Ovary (tissue), 9 donors: ENCODE results near the gene AKAP6. TPM values are rescaled to one million over a fixed set of nuclear protein-coding genes. Genes with fewer than 3 reads are reported as not detected.

Source experiments
- DNase-seq, 5 donors: peaks; one replicate each; pipeline ENCODE4 v3.0.0-alpha.2; 2019 to 2020
- H3K27ac ChIP-seq, 2 donors: fragments of 200-600 bp; one replicate each; pipeline versions ENCODE4 v1.5.1 to v1.8.0; 2019 to 2022
- H3K27me3 ChIP-seq: fragments of 200-600 bp; one replicate; pipeline ENCODE4 v1.8.0; 2022
- H3K36me3 ChIP-seq: fragments of 200-600 bp; sonication (generic); one replicate; pipeline ENCODE4 v1.5.1; 2019
- H3K4me1 ChIP-seq: one replicate; pipeline ENCODE4 v1.8.1; 2013; ENCODE audit warnings: mild to moderate bottlenecking, moderate library complexity; ENCODE audit not compliant: insufficient read depth
- H3K4me3 ChIP-seq: fragments of 200-600 bp; sonication (generic); one replicate; pipeline ENCODE4 v1.5.1; 2017
- H3K9me3 ChIP-seq, 2 donors: fragments of 200-600 bp in 1 of 2; sonication (generic) in 1 of 2; one replicate each; pipeline versions ENCODE4 v1.5.1 to v1.8.1; 2013 to 2019; ENCODE audit warnings: mild to moderate bottlenecking in 1 of 2, moderate library complexity in 1 of 2
- EP300 ChIP-seq: sonication (generic); formaldehyde crosslinking; IDR thresholded peaks from one replicate; pipeline ENCODE4 v1.6.1; 2017; ENCODE audit warnings: antibody characterized with exemption
- POLR2A ChIP-seq: fragments of 450-650 bp; IDR thresholded peaks from one replicate; pipeline ENCODE4 v1.6.1; 2017; ENCODE audit warnings: antibody characterized with exemption, mild to moderate bottlenecking, moderate library complexity
- WGBS, 3 donors: extraction: QIAGEN DNeasy Blood & Tissue Kit in 1 of 3; methylation state at CpG; one replicate each; pipeline versions ENCODE4 v1.1.5 to v1.1.7; 2013 to 2017; 5-methylcytosine and 5-hydroxymethylcytosine counted together
- intact Hi-C, 4 donors: fragments of 100-400 bp; cut with DNase I; formaldehyde crosslinking; loops; one replicate each; pipeline versions ENCODE4 v1.11.0 to v1.15.1; 2022 to 2023
- polyA plus RNA-seq, 2 donors: library from polyadenylated mRNA; stranded (reverse); fragments of 200-250 nt in 1 of 2; fragments of 350-450 nt in 1 of 2; fragmentation: Illumina TruSeq in 1 of 2; extraction: RNeasy Lipid Tissue Mini Kit (QIAGEN cat#74804) in 1 of 2; gene quantifications; one replicate each; pipeline ENCODE4 v1.2.3, GENCODE V29; 2013 to 2014
- total RNA-seq, 7 donors: library from RNA; depleted of rRNA in 2 of 7; stranded (reverse); fragments of >200 nt in 2 of 7; fragmentation: NEBNext Ultra II Directional in 3 of 7; extraction: Animal tissue kit (Norgen Biotek cat#: 25700) in 3 of 7; gene quantifications; one replicate each; pipeline versions ENCODE4 v1.1.0 to v1.2.4, GENCODE V29; 2016 to 2023
- TF ChIP-seq, protein P1 (sequence below), 3 donors: fragments of 450-650 bp in 2 of 3; fragments of 200-600 bp in 1 of 3; IDR thresholded peaks; one replicate each; pipeline versions ENCODE4 v1.5.1 to v1.8.0; 2016 to 2022; ENCODE audit warnings: antibody characterized with exemption in 3 of 3, mild to moderate bottlenecking in 1 of 3
- donor health status: DM: no; HTN: no; CAD: no; lungs with moderate emphysema.
- donor health status: DM: no; HTN: no; CAD: no.
- donor health status: Bipolar disorder and iron deficiency.
- donor health status: DM: yes; HTN: yes; CAD: no.
- donor health status: DM: no; HTN: no; CAD: no.
- donor health status: DM: yes; HTN: yes; CAD: no.

Gene AKAP6
- total and polyA plus RNA-seq, 9 donors = 2.3 to 13.1 (median 6.9) TPM

DNA sequence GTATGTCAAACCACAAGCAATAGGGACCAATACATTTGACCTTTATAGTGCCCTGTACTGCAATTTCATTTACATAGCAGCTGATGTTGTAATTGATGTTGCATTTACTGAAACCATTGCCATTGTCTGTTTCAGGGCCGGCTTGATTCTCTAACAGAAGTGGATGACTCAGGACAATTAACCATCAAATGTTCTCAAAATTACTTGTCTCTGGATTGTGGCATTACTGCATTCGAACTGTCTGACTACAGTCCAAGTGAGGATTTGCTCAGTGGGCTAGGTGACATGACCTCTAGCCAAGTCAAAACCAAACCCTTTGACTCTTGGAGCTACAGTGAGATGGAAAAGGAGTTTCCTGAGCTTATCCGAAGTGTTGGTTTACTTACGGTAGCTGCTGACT is 216.0 kb downstream of the AKAP6 start:
- H3K4me3 ChIP-seq = no peak overlapping the region
- intact Hi-C loops = no loop called here
- H3K27ac ChIP-seq = no peak overlapping the region
- no peaks in the 10 kb centered on the region for H3K9me3 ChIP-seq
- WGBS, 3 donors = 94 to 95% (median 94%) methylated on average over 4 of the region's 4 CpGs
- TF ChIP-seq, protein P1, sequence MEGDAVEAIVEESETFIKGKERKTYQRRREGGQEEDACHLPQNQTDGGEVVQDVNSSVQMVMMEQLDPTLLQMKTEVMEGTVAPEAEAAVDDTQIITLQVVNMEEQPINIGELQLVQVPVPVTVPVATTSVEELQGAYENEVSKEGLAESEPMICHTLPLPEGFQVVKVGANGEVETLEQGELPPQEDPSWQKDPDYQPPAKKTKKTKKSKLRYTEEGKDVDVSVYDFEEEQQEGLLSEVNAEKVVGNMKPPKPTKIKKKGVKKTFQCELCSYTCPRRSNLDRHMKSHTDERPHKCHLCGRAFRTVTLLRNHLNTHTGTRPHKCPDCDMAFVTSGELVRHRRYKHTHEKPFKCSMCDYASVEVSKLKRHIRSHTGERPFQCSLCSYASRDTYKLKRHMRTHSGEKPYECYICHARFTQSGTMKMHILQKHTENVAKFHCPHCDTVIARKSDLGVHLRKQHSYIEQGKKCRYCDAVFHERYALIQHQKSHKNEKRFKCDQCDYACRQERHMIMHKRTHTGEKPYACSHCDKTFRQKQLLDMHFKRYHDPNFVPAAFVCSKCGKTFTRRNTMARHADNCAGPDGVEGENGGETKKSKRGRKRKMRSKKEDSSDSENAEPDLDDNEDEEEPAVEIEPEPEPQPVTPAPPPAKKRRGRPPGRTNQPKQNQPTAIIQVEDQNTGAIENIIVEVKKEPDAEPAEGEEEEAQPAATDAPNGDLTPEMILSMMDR (IDR thresholded peaks at IDR 0.05) = no peak
- TF ChIP-seq EP300 (no peak), POLR2A (no peak)
- peaks cover 5% of the 10 kb centered on the region for H3K4me1 ChIP-seq
- no peaks in the 10 kb centered on the region for H3K36me3 ChIP-seq
- no peak for DNase-seq
- no peaks in the 10 kb centered on the region for H3K27me3 ChIP-seq

DNA sequence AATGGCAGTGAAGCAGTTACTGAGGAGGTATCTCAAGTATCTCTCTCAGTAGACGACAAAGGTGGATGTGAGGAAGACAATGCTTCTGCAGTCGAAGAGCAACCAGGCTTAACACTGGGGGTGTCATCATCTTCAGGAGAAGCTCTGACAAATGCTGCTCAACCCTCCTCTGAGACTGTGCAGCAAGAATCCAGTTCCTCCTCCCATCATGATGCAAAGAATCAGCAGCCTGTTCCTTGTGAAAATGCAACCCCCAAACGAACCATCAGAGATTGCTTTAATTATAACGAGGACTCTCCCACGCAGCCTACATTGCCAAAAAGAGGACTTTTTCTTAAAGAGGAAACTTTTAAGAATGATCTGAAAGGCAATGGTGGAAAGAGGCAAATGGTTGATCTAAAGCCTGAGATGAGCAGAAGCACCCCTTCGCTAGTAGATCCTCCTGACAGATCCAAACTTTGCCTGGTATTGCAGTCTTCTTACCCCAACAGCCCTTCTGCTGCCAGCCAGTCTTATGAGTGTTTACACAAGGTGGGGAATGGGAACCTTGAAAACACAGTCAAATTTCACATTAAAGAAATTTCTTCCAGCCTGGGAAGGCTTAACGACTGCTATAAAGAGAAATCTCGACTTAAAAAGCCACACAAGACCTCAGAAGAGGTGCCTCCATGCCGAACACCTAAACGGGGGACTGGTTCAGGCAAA is 216.6 kb downstream of the AKAP6 start:
- Histone ChIP-seq H3K36me3 (no peaks in the 10 kb centered on the region), H3K9me3 (no peaks in the 10 kb centered on the region), H3K4me1 (peaks cover 5% of the 10 kb centered on the region), H3K27me3 (no peaks in the 10 kb centered on the region), H3K27ac (no peak overlapping the region), H3K4me3 (no peak overlapping the region)
- 44 to 60% (median 56%) methylated on average over 10 of the region's 10 CpGs for WGBS, 3 donors
- no peak for DNase-seq
- TF ChIP-seq POLR2A (no peak), EP300 (no peak)
- TF ChIP-seq, protein P1 (IDR thresholded peaks at IDR 0.05) = no peak
- intact Hi-C loops = no loop called here

DNA sequence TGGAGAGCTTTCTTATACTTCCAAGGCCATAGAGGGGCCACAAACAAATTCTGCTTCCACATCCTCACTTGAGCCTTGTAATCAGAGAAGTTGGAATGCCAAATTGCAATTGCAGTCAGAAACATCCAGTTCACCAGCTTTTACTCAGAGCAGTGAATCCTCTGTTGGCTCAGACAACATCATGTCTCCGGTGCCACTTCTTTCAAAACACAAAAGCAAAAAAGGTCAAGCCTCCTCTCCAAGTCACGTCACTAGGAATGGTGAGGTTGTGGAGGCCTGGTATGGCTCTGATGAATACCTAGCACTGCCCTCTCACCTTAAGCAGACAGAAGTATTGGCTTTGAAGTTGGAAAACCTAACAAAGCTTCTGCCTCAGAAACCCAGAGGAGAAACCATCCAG is 217.1 kb downstream of the AKAP6 start:
- H3K4me1 ChIP-seq = peaks cover 5% of the 10 kb centered on the region
- no peak overlapping the region for H3K27ac ChIP-seq
- no peaks in the 10 kb centered on the region for H3K36me3 ChIP-seq
- 41 to 67% (median 50%) methylated on average over 2 of the region's 2 CpGs for WGBS, 3 donors
- DNase-seq = no peak
- no peaks in the 10 kb centered on the region for H3K9me3 ChIP-seq
- H3K4me3 ChIP-seq = no peak overlapping the region
- TF ChIP-seq EP300 (no peak), POLR2A (no peak)
- TF ChIP-seq, protein P1 (IDR thresholded peaks at IDR 0.05) = no peak
- intact Hi-C loops = no loop called here
- no peaks in the 10 kb centered on the region for H3K27me3 ChIP-seq

DNA sequence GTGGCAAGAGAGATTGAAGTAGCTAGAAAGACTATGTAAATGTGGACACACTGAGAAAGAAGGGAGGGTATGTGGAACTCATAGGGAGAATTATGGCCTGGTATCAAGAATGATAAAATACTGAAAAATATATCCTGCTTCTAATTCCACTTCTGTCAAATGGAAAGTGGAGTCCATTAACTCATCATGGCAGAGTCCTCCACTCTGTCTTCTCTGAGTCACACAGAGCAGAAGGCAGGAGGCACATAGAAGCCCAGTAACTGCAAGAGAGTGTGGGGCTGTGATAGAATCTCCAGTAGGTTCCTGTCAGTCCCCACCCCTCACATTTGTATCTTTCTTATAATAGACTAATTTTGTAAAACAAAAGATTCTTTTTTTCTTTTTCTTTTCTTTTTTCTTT is 223.7 kb downstream of the AKAP6 start:
- TF ChIP-seq EP300 (no peak), POLR2A (no peak)
- TF ChIP-seq, protein P1 (IDR thresholded peaks at IDR 0.05) = no peak
- intact Hi-C loops = no loop called here
- Histone ChIP-seq H3K9me3 (no peaks in the 10 kb centered on the region), H3K4me3 (no peak overlapping the region), H3K27ac (no peak overlapping the region), H3K4me1 (no peaks in the 10 kb centered on the region), H3K36me3 (no peaks in the 10 kb centered on the region), H3K27me3 (no peaks in the 10 kb centered on the region)
- no peak for DNase-seq
